HEK293 (cell line): ENCODE results near the gene IGF1R.

Experiments
- CTCF ChIA-PET: fragments of 350-600 bp; formaldehyde crosslinking; extraction: SDS; loops from one replicate; lab custom pipeline; 2021; ENCODE audit warnings: antibody characterized with exemption; lab: Yijun Ruan, JAX
- POLR2A ChIA-PET: fragments of 300-600 bp; formaldehyde crosslinking; extraction: SDS; loops from one replicate; lab custom pipeline; 2020; ENCODE audit warnings: antibody characterized with exemption, inconsistent platforms; lab: Yijun Ruan, JAX
- H3K27ac ChIP-seq: fragments of 200-500 bp; sonication (Bioruptor generic); 2 replicates; pipeline ENCODE4 v1.5.1; 2014; ENCODE audit warnings: low read depth, low read length, control low read depth, inconsistent platforms; ENCODE audit errors: extremely low read depth
- H3K36me3 ChIP-seq, 2 experiments: fragments of 200-500 bp in 1 of 2; sonication (Bioruptor generic) in 1 of 2; 1 replicate in 1 of 2; 2 replicates in 1 of 2; pipeline ENCODE4 v1.5.1; 2014 to 2017; ENCODE audit warnings: inconsistent platforms in 2 of 2, low read length in 2 of 2; ENCODE audit not compliant: control insufficient read depth in 2 of 2, insufficient read depth in 1 of 2
- H3K4me1 ChIP-seq: fragments of 200-500 bp; sonication (Bioruptor generic); 2 replicates; pipeline ENCODE4 v1.5.1; 2014; ENCODE audit warnings: mild to moderate bottlenecking, low read length, inconsistent platforms; ENCODE audit not compliant: control insufficient read depth, insufficient read depth
- H3K4me3 ChIP-seq: 2 replicates; pipeline ENCODE4 v1.5.1; 2011; ENCODE audit warnings: low read depth, mild to moderate bottlenecking, control low read depth, low read length, moderate library complexity
- H3K9me3 ChIP-seq: fragments of 200-500 bp; sonication (Bioruptor generic); 2 replicates; pipeline ENCODE4 v1.5.1; 2014; ENCODE audit warnings: low read depth, low read length, inconsistent platforms; ENCODE audit not compliant: control insufficient read depth, insufficient read depth
- FEZF1 ChIP-seq: fragments of 450-650 bp; formaldehyde crosslinking; IDR thresholded peaks from 2 replicates; pipeline ENCODE4 v1.5.1; 2016; ENCODE audit warnings: missing biosample characterization, missing genetic modification characterization
- GLIS2 ChIP-seq: fragments of 450-650 bp; formaldehyde crosslinking; IDR thresholded peaks from 2 replicates; pipeline ENCODE4 v1.5.1; 2016; ENCODE audit warnings: missing biosample characterization, missing genetic modification characterization
- HOXC10 ChIP-seq: sonication (generic); formaldehyde crosslinking; IDR thresholded peaks from 2 replicates; pipeline ENCODE4 v1.8.1; 2023; ENCODE audit warnings: mild to moderate bottlenecking, missing genetic modification reagents
- PBX3 ChIP-seq: sonication (generic); formaldehyde crosslinking; IDR thresholded peaks from 2 replicates; pipeline ENCODE4 v1.8.1; 2022; ENCODE audit warnings: mild to moderate bottlenecking, moderate library complexity, missing genetic modification reagents
- PRDM1 ChIP-seq: fragments of 450-650 bp; formaldehyde crosslinking; IDR thresholded peaks from 2 replicates; pipeline ENCODE4; 2016; ENCODE audit warnings: missing biosample characterization, missing genetic modification characterization
- REPIN1 ChIP-seq: fragments of 450-650 bp; formaldehyde crosslinking; IDR thresholded peaks from 2 replicates; pipeline ENCODE4 v1.5.1; 2017; ENCODE audit warnings: missing biosample characterization, missing genetic modification characterization, low read depth
- ZBTB20 ChIP-seq: fragments of 450-650 bp; formaldehyde crosslinking; IDR thresholded peaks from 2 replicates; pipeline ENCODE4 v1.5.1; 2016; ENCODE audit warnings: missing biosample characterization, missing genetic modification characterization
- ZBTB26 ChIP-seq: fragments of 450-650 bp; formaldehyde crosslinking; optimal IDR thresholded peaks from 2 replicates; pipeline ENCODE3; 2016; ENCODE audit warnings: missing biosample characterization, mild to moderate bottlenecking, missing genetic modification characterization
- ZBTB48 ChIP-seq: fragments of 450-650 bp; formaldehyde crosslinking; IDR thresholded peaks from 2 replicates; pipeline ENCODE4 v1.5.1; 2016; ENCODE audit warnings: missing biosample characterization, missing genetic modification characterization
- ZNF114 ChIP-seq: fragments of 450-650 bp; formaldehyde crosslinking; IDR thresholded peaks from 2 replicates; pipeline ENCODE4 v1.5.0; 2017; ENCODE audit warnings: missing biosample characterization, missing genetic modification characterization
- ZNF146 ChIP-seq: fragments of 450-650 bp; formaldehyde crosslinking; IDR thresholded peaks from 2 replicates; pipeline ENCODE4 v1.5.1; 2016; ENCODE audit warnings: missing biosample characterization, missing genetic modification characterization
- ZNF169 ChIP-seq: fragments of 450-650 bp; formaldehyde crosslinking; IDR thresholded peaks from 2 replicates; pipeline ENCODE4 v1.5.1; 2016; ENCODE audit warnings: missing biosample characterization, missing genetic modification characterization
- ZNF175 ChIP-seq: fragments of 450-650 bp; formaldehyde crosslinking; IDR thresholded peaks from 2 replicates; pipeline ENCODE4 v1.5.1; 2016; ENCODE audit warnings: missing biosample characterization, missing genetic modification characterization
- ZNF24 ChIP-seq: fragments of 450-650 bp; formaldehyde crosslinking; IDR thresholded peaks from 2 replicates; pipeline ENCODE4 v1.5.1; 2016; ENCODE audit warnings: missing biosample characterization, missing genetic modification characterization
- ZNF341 ChIP-seq: fragments of 450-650 bp; formaldehyde crosslinking; IDR thresholded peaks from 2 replicates; pipeline ENCODE4; 2016; ENCODE audit warnings: low read depth, missing biosample characterization, missing genetic modification characterization
- ZNF350 ChIP-seq: fragments of 450-650 bp; formaldehyde crosslinking; IDR thresholded peaks from 2 replicates; pipeline ENCODE4 v1.5.0; 2017; ENCODE audit warnings: missing biosample characterization, mild to moderate bottlenecking, missing genetic modification characterization
- ZNF398 ChIP-seq: fragments of 450-650 bp; formaldehyde crosslinking; IDR thresholded peaks from 2 replicates; pipeline ENCODE4 v1.5.1; 2017; ENCODE audit warnings: missing biosample characterization, missing genetic modification characterization
- ZNF404 ChIP-seq: fragments of 450-650 bp; formaldehyde crosslinking; IDR thresholded peaks from 2 replicates; pipeline ENCODE4 v1.5.1; 2017; ENCODE audit warnings: missing biosample characterization, missing genetic modification characterization
- ZNF426 ChIP-seq: fragments of 450-650 bp; formaldehyde crosslinking; IDR thresholded peaks from 2 replicates; pipeline ENCODE4 v1.5.1; 2017; ENCODE audit warnings: missing biosample characterization, missing genetic modification characterization, mild to moderate bottlenecking, inconsistent platforms, moderate library complexity
- ZNF473 ChIP-seq: fragments of 450-650 bp; formaldehyde crosslinking; IDR thresholded peaks from 2 replicates; pipeline ENCODE4 v1.5.1; 2017; ENCODE audit warnings: missing biosample characterization, missing genetic modification characterization
- ZNF529 ChIP-seq: fragments of 450-650 bp; formaldehyde crosslinking; IDR thresholded peaks from 2 replicates; pipeline ENCODE4 v1.5.1; 2017; ENCODE audit warnings: missing genetic modification characterization, missing biosample characterization; ENCODE audit not compliant: insufficient replicate concordance
- ZNF530 ChIP-seq: fragments of 450-650 bp; formaldehyde crosslinking; IDR thresholded peaks from 2 replicates; pipeline ENCODE4 v1.5.1; 2016; ENCODE audit warnings: low read depth, missing biosample characterization, missing genetic modification characterization
- ZNF621 ChIP-seq: fragments of 450-650 bp; formaldehyde crosslinking; IDR thresholded peaks from 2 replicates; pipeline ENCODE4 v1.5.1; 2017; ENCODE audit warnings: missing biosample characterization, missing genetic modification characterization
- ZNF629 ChIP-seq: fragments of 450-650 bp; formaldehyde crosslinking; IDR thresholded peaks from 2 replicates; pipeline ENCODE4 v1.5.1; 2017; ENCODE audit warnings: missing biosample characterization, missing genetic modification characterization
- ZNF677 ChIP-seq: fragments of 450-650 bp; IDR thresholded peaks from 2 replicates; pipeline ENCODE4 v1.5.0; 2018; ENCODE audit warnings: missing biosample characterization, mild to moderate bottlenecking, missing genetic modification characterization, moderate library complexity
- ZNF704 ChIP-seq: fragments of 450-650 bp; formaldehyde crosslinking; IDR thresholded peaks from 2 replicates; pipeline ENCODE4 v1.5.1; 2016; ENCODE audit warnings: missing biosample characterization, missing genetic modification characterization
- ZNF776 ChIP-seq: fragments of 450-650 bp; formaldehyde crosslinking; IDR thresholded peaks from 2 replicates; pipeline ENCODE4 v1.5.0; 2017; ENCODE audit warnings: missing biosample characterization, missing genetic modification characterization, borderline replicate concordance
- ZNF837 ChIP-seq: fragments of 450-650 bp; formaldehyde crosslinking; IDR thresholded peaks from 2 replicates; pipeline ENCODE4 v1.5.1; 2016; ENCODE audit warnings: missing biosample characterization, missing genetic modification characterization
- ZSCAN23 ChIP-seq: fragments of 450-650 bp; formaldehyde crosslinking; IDR thresholded peaks from 2 replicates; pipeline ENCODE4 v1.5.1; 2016; ENCODE audit warnings: missing biosample characterization, missing genetic modification characterization

Gene IGF1R

GRCh38 chr15:98771541-98771940 lies 123.2 kb downstream of the IGF1R start:
- TF ChIP-seq REPIN1 (tag by site-specific recombination) (no peak), FEZF1 (tag by site-specific recombination) (no peak), ZNF473 (tag by site-specific recombination) (no peak), ZNF677 (tag by site-specific recombination) (no peak), ZNF341 (tag by site-specific recombination) (no peak), ZSCAN23 (tag by site-specific recombination) (no peak), ZNF169 (tag by site-specific recombination) (no peak), ZNF24 (tag by site-specific recombination) (no peak), ZNF426 (no peak), PBX3 (CRISPR knock-in tag) (no peak), PRDM1 (tag by site-specific recombination) (no peak), ZBTB20 (tag by site-specific recombination) (no peak), HOXC10 (CRISPR knock-in tag) (no peak), ZBTB48 (tag by site-specific recombination) (no peak), ZNF398 (no peak), ZNF146 (tag by site-specific recombination) (no peak), ZNF629 (tag by site-specific recombination) (no peak), ZNF776 (tag by site-specific recombination) (no peak), ZNF530 (no peak), ZNF350 (tag by site-specific recombination) (no peak)
- TF ChIP-seq, all 188 proteins: peak for 0
- Histone ChIP-seq H3K4me1 (peaks cover 37% of the 10 kb centered on the region), H3K9me3 (no peaks in the 10 kb centered on the region), H3K4me3 (no peak overlapping the region), H3K36me3 (no peaks in the 10 kb centered on the region), H3K27ac (no peak overlapping the region)
- ChIA-PET CTCF (interaction anchor here (0.9 to 3.4 kb wide), 5 partner anchors 8 to 266 kb away, joined by 3 to 26 read pairs (median 4); no protein-coding TSS in a partner anchor), POLR2A (no interaction called here)

GRCh38 chr15:98772895-98773294 lies 124.6 kb downstream of the IGF1R start:
- TF ChIP-seq ZNF621 (tag by site-specific recombination) (no peak), ZNF529 (no peak), ZNF114 (tag by site-specific recombination) (no peak), ZNF837 (no peak), GLIS2 (tag by site-specific recombination) (no peak), ZBTB26 (tag by site-specific recombination) (no peak), ZNF175 (tag by site-specific recombination) (no peak), ZNF704 (tag by site-specific recombination) (no peak), ZNF404 (no peak), ZNF350 (tag by site-specific recombination) (no peak)
- Histone ChIP-seq H3K9me3 (no peaks in the 10 kb centered on the region), H3K27ac (no peak overlapping the region), H3K4me1 (peaks cover 46% of the 10 kb centered on the region), H3K4me3 (no peak overlapping the region), H3K36me3 (no peaks in the 10 kb centered on the region)
- ChIA-PET POLR2A (no interaction called here), CTCF (interaction anchor here (0.7 to 1.5 kb wide), 6 partner anchors 29 to 268 kb away, joined by 3 to 7 read pairs (median 4); no protein-coding TSS in a partner anchor)
